Upper lobe of left lung (tissue), 6 donors: ENCODE measurements around the gene MID1IP1. TPM values are rescaled to one million over a fixed set of nuclear protein-coding genes. Genes with fewer than 3 reads are reported as not detected.

Experiments
- ATAC-seq, 2 donors: fragments of 200-7000 bp; cut with Tn5 transposase; one replicate each; pipeline ENCODE4 v1.9.1; 2022; ENCODE audit warnings: mild to moderate bottlenecking in 2 of 2, moderate library complexity in 2 of 2; ENCODE audit not compliant: low FRiP score in 2 of 2
- DNase-seq, 2 donors: peaks; one replicate each; pipeline ENCODE4 v3.0.0-alpha.2; 2019 to 2020
- H3K27ac ChIP-seq, 4 donors: fragments of 200-600 bp; sonication (generic); one replicate each; pipeline ENCODE4 v1.5.1; 2016 to 2019
- H3K27me3 ChIP-seq, 4 donors: fragments of 200-600 bp; sonication (generic); one replicate each; pipeline ENCODE4 v1.5.1; 2017 to 2019
- H3K36me3 ChIP-seq, 4 donors: fragments of 200-600 bp; sonication (generic); one replicate each; pipeline ENCODE4 v1.5.1; 2016 to 2019
- H3K4me1 ChIP-seq, 4 donors: fragments of 200-600 bp; sonication (generic); one replicate each; pipeline ENCODE4 v1.5.1; 2018 to 2019
- H3K4me3 ChIP-seq, 4 donors: fragments of 200-600 bp; sonication (generic); one replicate each; pipeline ENCODE4 v1.5.1; 2017 to 2019; ENCODE audit warnings: mild to moderate bottlenecking in 2 of 4, moderate library complexity in 1 of 4
- H3K9me3 ChIP-seq, 4 donors: fragments of 200-600 bp; sonication (generic); one replicate each; pipeline ENCODE4 v1.5.1; 2018 to 2019
- EP300 ChIP-seq, 4 donors: sonication (generic); formaldehyde crosslinking; IDR thresholded peaks; one replicate each; pipeline ENCODE4 v1.5.1; 2017; ENCODE audit warnings: antibody characterized with exemption in 4 of 4, control low read depth in 2 of 4
- POLR2A ChIP-seq, 4 donors: fragments of 450-650 bp; IDR thresholded peaks; one replicate each; pipeline ENCODE4 v1.5.1; 2016 to 2017; ENCODE audit warnings: antibody characterized with exemption in 4 of 4, mild to moderate bottlenecking in 2 of 4
- POLR2AphosphoS5 ChIP-seq, 2 donors: sonication (generic); formaldehyde crosslinking; IDR thresholded peaks; one replicate each; pipeline ENCODE4 v1.5.1; 2017; ENCODE audit warnings: antibody characterized with exemption in 2 of 2
- WGBS, 2 donors: methylation state at CpG; one replicate each; pipeline ENCODE4 v1.1.5; 2017 to 2018; 5-methylcytosine and 5-hydroxymethylcytosine counted together
- total RNA-seq, 6 donors: library from RNA; depleted of rRNA in 4 of 6; stranded (reverse); fragments of >200 nt in 4 of 6; gene quantifications; one replicate each; pipeline versions ENCODE4 v1.1.0 to v1.2.1, GENCODE V29; 2016 to 2021
- donor health status: DM: no; HTN: no; CAD: no; lungs with moderate emphysema.
- donor health status: DM: no; HTN: yes; CAD: no; lungs with severe emphysema.

MID1IP1 gene
- total RNA-seq, 6 donors from 2014 or later, result 88.0 to 187 (median 121) TPM

- Histone ChIP-seq H3K27ac (no peak overlapping the region), H3K9me3 (no peaks in the 10 kb centered on the region), H3K27me3 (no peaks in the 10 kb centered on the region), H3K4me3 (no peak overlapping the region), H3K36me3 (no peaks in the 10 kb centered on the region), H3K4me1 (no peaks in the 10 kb centered on the region)
- 83 to 88% methylated on average over 6 to 7 of the region's 7 CpGs for WGBS, 2 donors
- TF ChIP-seq EP300 (IDR thresholded peaks at IDR 0.05) (no peak), POLR2AphosphoS5 (IDR thresholded peaks at IDR 0.05) (no peak), POLR2A (IDR thresholded peaks at IDR 0.05) (no peak)
- DNase-seq (no peak), ATAC-seq (no peak)
These were observed 47.6 kb downstream of the MID1IP1 start for GRCh38 chrX:38848671-38849455.

GRCh38 chrX:38850807-38851544 is 49.7 kb downstream of the MID1IP1 start:
- DNase-seq, result no peak
- Histone ChIP-seq H3K4me1 (no peaks in the 10 kb centered on the region), H3K27me3 (no peaks in the 10 kb centered on the region), H3K36me3 (no peaks in the 10 kb centered on the region), H3K4me3 (no peak overlapping the region), H3K27ac (no peak overlapping the region), H3K9me3 (no peaks in the 10 kb centered on the region)
- ATAC-seq, result no peak
- TF ChIP-seq EP300 (IDR thresholded peaks at IDR 0.05), result no peak
- 80 to 84% methylated on average over 6 of the region's 6 CpGs for WGBS, 2 donors

DNA sequence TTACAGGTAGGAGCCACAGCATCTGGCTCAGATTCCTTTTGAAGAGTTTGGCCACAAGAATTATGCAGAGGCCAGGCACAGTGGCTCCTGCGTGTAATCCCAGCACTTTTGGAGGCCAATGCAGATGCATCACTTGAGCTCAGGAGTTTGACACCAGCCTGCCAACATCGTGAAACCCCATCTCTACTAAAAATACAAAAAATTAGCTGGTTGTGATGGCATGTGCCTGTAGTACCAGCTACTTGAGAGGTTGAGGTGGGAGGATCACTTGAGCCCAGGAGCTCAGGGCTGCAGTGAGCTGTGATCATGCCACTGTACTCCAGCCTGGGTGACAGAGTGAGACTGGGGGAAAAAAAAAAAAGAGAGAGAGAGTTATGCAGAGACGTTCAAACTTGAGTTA is 53.0 kb downstream of the MID1IP1 start:
- no peaks in the 10 kb centered on the region for H3K27me3 ChIP-seq
- TF ChIP-seq POLR2AphosphoS5 (IDR thresholded peaks at IDR 0.05), result no peak
- TF ChIP-seq POLR2A (IDR thresholded peaks at IDR 0.05), result no peak
- TF ChIP-seq EP300 (IDR thresholded peaks at IDR 0.05), result no peak
- no peak for DNase-seq
- ATAC-seq, result no peak
- no peak overlapping the region for H3K27ac ChIP-seq
- no peaks in the 10 kb centered on the region for H3K4me1 ChIP-seq
- H3K36me3 ChIP-seq, result no peaks in the 10 kb centered on the region
- H3K9me3 ChIP-seq, result no peaks in the 10 kb centered on the region
- 64 to 72% methylated on average over 1 to 3 of the region's 3 CpGs for WGBS, 2 donors
- no peak overlapping the region for H3K4me3 ChIP-seq

Other genes with a start within 250 kb of the MID1IP1 start
- gene TSPAN7, start 239.9 kb upstream of the MID1IP1 start, total RNA-seq, result 10 to 100 TPM in 5 of 6 donors, 1 to 10 TPM in 1; 7.3 to 65.0 (median 49.4) TPM